ENCODE measurements around the gene MIOX.
"Not testable (repeated sequence)": the region's sequence is repeated elsewhere in the genome, so short reads cannot be mapped to it uniquely, and the experiment has no call there.

MIOX gene

DNA sequence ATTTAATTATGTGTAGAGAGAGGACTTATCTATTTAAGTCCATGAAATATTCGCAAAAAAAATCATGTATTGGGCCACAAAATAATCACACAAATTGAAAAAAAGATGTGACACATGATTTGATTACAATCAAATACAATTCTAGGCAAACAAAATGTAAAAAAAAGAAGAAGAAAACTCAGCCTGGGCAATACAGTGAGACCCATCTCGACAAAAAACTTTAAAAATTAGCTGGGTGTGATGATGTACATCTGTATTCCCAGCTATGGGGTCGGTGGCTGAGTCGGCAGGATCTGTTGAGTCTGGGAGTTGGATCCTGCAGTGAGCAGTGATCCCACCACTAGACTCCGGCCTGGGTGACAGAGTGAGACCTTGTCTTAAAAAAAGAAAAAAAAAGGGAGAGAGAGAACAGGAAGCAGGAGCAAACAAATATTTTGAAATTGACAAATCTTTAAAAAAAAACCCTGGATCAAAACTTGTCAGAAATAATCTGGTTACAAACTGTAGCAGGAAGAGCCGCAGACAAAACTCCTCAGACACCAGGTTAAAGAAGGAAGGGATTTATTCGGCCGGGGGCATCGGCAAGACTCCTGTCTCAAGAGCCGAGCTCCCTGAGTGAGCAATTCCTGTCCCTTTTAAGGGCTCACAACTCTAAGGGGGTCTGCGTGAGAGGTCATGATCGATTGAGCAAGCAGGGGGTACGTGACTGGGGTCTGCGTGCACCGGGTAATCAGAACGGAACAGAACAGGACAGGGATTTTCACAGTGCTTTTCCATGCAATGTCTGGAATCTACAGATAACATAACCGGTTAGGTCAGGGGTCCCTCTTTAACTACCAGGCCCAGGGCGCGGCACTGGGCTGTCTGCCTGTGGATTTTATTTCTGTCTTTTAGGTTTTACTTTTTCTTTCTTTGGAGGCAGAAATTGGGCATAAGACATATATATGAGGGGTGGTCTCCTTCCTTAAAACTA lies 46.5 kb downstream of the MIOX start:
- no peak for TF ChIP-seq ZNF274 (IDR thresholded peaks at IDR 0.05; ENCODE audit: low read depth, low read length)
- no peak overlapping the region; the same call in 1 of the 2 replicates for H3K4me3 ChIP-seq (ENCODE audit: low read length)

DNA sequence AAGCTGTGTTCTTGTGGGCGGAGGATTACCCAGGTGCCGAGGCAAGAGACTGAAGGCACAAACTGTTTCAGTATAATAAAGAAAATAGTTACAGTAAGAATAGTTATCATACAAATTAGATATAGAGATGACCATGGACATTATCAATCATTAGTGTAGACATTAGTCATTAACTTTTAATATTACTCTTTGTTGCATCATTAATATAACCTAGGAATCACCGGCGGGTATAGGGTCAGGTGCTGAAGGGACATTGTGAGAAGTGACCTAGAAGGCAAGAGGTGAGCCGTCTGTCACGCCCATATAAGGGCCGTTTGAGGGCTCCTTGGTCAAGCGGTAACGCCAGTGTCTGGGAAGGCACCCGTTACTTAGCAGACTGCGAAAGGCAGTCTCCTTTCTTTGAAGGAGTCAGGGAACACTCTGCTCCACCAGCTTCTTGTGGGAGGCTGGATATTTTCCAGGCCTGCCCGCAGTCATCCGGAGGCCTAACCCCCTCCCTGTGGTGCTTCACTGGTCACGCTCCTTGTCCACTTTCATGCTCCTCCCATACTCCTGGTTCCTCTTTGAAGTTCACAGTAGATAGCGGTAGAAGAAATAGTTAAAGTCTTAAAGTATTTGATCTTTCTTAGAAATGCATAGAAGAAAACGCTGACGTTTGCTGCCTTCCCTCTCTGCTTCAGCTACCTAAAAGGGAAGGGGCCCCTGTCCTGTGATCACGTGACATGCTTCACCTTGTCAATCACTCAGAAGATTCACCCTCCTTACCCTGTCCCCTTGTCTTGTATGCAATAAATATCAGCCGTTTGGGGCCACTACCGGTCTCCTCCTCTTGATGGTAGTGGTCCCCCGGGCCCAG lies 47.4 kb downstream of the MIOX start:
- H3K4me3 ChIP-seq (ENCODE audit: low read length): not testable (repeated sequence)

DNA sequence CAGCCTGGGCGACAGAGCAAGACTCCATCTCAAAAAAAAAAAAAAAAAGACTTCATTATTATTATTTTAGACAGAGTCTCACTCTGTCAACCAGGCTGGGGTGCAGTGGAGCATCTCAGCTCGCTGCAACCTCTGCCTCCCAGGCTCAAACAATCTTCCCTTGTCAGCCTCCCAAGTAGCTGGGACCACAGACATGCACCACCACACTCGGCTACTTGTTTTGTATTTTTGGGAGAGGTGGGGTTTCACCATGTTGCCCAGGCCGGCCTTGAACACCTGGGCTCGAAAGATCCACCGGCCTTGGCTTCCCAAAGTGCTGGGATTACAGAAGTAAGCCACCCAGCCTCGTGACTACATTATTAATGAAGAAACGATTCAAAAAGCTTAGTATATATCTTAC lies 48.5 kb downstream of the MIOX start:
- TF ChIP-seq ZNF274 (IDR thresholded peaks at IDR 0.05; ENCODE audit: low read depth, low read length): no peak
- H3K4me3 ChIP-seq (ENCODE audit: low read length): no peak overlapping the region

DNA sequence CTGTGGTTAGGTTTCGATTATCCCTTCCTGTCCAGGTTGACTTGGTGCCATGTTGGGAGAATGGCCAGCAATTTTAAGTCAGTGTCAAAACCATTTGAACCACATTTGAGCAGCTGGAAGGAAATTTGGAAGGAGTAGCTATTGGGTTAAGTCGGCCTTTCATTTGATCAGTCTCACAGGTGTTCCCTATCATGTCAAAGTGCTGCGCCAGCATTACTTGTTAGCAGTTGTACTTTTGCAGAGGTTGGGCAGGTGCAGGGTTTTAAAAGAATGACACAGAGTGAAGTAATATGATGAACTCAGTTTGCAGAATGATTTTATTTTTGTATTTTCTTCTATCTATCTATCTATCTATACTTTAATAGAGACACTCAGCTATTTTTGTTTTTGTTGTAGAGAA lies 49.6 kb downstream of the MIOX start:
- H3K4me3 ChIP-seq (ENCODE audit: low read length): no peak overlapping the region
- no peak for TF ChIP-seq ZNF274 (IDR thresholded peaks at IDR 0.05; ENCODE audit: low read depth, low read length)

DNA sequence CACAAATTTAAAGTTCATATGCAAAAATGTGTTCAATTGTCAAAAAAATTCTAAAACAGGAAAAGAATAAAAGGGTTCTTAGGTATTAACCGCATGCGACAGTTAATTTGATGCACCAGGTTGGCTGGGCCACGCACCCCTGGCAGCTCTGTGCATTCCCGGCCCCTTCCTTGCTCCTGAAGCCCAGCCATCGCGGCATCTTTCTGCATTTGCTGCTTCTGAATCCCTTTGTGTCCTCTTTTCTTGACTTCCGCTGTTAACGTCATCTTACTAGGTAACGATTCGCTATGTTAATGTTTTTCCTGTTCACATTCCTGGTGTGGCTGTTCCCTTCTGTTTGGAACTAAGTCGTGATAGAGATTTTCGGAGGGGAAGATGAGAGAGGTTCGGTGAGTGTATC lies 51.1 kb downstream of the MIOX start:
- no peak overlapping the region for H3K4me3 ChIP-seq (ENCODE audit: low read length)
- TF ChIP-seq ZNF274 (IDR thresholded peaks at IDR 0.05; ENCODE audit: low read depth, low read length): no peak
